Stimulated activated CD8-positive, alpha-beta memory T cell treated with anti-CD3 and anti-CD28 coated beads, Interleukin-7, amount 100 ng/mL, for 4 hours (primary cell): ENCODE measurements around the gene SCUBE1.

ENCODE experiments used
- DNase-seq, 2 donors: peaks; one replicate each; pipeline ENCODE4 v3.0.0-alpha.2; 2020; ENCODE audit warnings: low read depth in 2 of 2

Gene SCUBE1

DNA sequence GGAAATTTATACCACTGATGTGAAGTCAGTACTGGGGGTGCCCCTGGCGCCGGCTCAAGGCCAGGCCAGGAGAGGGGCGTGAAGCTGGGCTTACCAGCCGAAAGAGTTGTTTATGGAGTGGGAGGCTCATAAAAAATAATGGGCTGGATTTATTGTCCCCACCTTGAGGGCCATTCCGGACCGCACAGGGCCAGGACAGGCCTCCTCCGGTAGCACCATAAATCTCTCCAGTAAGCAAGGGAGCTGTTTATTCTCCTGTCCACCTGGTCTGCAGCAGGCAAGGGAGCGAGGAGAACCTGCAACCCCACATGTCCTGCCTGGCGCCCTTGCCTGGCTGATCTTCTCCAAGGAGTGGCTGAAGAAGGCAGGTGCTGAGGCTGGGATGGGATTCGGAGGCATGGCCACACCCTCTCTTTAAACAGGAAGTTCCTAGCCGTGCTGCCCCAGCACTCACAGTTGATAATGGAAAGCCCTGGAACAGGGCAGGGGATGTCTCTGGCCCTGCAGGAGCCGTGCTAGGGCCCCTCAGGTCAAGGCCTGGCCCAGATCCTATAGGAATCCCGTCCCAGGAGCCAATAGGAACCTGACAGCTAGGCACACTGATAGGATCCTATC is 65.1 kb downstream of the SCUBE1 start:
- DNase-seq, result no peak

DNA sequence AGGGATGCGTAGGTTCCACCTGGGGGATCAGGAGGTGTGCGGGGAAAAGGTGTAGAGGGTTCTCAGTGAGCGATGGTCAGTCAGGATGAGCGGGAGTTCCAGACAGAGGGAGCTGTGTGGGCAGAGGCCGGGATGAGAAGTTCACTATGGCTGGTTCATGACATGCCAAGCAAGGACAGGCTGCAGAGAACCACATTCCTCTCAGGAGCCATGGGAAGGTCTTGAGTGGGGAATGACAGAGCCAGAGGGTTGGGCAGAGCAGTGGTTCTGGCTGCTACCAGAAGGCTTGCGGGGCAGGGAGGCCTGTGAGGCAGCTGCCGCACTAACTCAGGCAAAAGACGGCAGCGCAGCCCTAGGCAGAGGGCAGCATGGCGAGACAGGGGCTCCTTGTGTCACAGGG is 66.1 kb downstream of the SCUBE1 start:
- no peak for DNase-seq

DNA sequence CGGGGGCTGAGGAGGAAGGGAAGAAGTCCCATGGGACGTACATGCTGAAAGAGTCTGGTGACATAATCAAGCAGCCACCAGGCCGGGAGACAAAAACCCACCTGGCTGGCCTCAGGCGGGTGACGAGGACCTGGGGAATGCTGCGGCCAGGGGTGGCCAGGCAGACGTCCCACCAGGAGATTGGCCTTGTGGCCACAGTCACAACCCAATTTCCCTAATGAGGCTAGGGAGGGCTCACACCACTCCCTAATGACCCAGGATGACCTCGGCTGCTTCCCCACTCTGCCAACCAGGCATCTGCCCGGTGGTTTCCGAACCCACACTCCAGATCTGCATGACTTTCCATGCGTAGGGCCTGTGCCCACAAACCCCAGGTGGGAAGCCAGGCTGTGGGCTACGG is 66.9 kb downstream of the SCUBE1 start:
- DNase-seq, result no peak

DNA sequence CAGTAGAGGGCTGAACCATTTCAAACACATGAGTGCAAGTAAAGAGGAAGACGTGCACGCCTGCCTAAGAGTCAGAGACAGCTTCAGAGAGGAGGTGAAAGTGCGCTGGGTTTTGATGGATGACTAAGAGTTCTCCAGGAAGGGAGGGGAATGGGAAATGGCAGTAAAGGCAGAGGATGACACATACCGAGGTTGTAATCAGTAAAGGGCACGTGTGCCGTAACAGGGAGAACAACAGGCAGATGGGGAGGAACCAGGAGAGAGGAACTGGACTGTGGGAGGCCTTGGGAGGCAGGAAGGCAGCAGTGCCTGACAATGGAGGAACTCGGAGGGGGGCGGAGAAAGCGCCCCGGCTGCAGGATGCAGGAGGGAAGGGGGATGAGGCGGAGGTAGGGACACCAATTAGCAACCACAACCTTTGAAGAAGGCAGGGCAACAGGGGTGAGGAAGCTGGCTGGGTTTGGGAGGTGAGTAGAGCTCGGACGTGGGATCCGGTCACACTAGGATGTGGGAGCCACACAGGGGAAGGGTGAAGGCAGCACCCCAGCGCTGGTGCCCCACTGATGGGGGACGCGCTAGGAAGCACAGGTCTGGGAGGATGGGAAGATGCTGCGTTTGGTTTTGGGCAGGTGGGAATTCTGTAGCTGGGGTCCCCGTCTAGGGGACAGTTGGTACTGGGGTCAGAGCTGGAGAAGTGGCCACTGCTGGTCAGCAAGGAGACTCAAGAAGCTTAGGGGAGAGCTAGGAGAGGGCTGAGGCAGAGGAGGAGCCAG is 67.4 kb downstream of the SCUBE1 start:
- no peak for DNase-seq

DNA sequence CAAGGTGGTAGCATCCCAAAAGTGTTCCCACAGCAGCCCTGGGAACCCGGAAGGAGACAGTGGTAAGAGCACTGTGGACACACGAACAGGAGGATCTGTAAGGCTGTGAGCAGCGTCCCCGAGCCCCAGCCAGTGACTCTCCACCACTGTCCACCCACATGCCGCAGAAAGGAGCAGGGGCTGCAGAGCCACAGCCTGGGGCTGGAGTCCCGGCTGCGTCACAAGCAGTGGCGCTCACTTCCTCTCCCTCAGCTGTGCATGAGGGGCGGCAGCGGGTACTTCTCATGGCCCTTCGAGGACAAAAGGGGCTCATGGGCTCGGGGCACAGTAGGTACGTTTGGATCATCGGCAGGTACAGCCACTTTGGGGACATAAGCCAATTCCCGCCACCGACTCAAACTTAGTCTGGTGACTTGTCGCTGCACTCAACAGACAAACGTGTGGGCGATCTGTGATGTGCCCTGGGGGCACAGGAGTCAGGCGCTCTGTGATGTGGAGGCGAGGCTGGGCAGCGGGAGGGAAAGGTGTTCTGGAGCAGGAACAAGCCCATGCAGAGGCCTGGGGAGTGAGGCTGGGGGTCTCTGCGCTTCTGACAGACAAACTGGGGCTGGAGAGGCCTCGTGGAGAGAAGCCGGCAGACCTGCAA is 68.5 kb downstream of the SCUBE1 start:
- DNase-seq, result no peak

DNA sequence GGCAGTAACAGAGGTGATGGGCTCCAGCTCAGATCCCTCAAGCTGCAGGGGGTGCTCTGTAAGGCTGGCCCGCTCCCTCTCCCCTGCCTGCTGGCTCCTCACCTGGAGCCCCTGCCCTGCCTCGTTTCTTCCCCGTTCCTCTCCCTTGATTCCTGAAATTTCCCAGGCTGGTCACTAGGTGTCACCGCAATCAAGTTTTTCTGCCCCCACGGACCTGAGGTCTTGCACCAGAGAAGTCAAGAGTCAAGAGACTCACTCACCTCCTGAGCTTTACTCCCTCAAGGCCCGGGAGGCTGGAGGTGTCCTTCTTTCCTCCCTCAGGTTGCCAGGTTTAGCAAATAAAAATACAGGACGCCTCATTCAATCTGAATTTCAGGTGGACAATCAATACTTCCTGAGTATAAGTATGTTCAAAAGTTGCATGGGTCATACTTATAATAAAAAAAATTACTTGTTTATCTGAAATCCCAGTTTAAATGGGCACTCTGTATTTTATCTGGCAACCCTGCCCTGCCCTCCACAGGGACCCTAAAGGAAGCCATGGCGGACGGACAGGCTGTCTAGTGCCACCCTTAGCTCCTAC is 69.2 kb downstream of the SCUBE1 start:
- DNase-seq, result no peak

DNA sequence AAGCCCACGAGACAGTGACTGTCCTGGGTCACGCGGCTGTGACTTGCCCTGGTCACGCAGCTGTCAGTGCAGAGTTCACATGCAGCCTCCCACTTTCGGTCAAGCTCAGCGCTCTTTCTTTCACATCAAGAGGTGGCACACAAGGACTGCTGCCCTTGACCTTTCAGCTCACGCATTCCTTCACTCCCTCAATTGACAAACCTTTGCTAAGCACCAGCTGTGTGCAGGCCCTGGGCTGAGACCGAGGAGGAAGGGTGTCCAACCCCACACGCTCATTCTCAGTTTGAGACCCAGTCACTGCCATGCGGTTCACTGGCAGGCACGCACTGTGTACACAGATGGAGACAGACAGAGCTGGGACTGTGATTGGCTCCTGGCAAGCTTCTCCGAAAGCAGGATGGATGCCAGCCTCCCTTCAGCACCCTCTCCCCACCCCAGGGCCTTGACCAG is 70.3 kb downstream of the SCUBE1 start:
- DNase-seq, result no peak

DNA sequence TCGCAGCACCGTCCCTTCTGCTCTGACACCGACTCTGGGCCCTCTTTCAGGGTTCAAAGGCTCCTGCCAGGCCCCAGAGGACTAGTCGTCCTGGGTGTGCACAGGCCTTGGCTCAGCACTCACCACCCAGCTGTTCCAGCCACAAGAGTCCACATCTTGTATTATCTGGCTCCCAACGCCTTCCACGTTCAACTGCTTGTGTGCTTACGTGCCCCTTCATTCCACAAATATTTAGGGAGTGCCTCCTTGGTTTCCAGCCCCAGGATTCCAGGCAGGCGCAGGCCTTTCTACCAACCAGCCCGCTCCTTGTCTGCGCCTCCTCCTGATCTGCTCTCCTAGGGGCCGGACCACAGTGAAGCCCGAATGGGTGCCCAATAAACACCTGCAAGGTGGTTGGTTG is 70.9 kb downstream of the SCUBE1 start:
- DNase-seq, result no peak

DNA sequence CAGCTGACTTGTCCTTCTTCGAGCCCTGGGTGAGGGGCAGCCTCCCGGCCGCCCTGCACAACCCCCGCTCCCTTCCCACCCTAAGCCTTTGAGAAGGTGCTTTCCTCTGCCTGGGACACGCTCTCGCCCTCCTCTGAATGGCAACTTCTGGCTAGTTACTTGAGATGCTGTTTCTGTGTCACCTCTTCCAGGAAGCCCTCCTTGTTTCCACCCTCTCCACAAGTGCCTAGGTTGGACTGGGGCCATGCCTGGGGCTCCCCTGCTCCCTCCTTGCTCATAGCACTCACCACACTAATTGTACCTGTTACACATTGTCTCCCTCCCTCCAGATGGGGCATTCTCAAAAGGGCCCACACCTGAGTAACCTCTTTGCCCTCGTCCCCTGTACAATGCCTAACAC is 72.2 kb downstream of the SCUBE1 start:
- no peak for DNase-seq

DNA sequence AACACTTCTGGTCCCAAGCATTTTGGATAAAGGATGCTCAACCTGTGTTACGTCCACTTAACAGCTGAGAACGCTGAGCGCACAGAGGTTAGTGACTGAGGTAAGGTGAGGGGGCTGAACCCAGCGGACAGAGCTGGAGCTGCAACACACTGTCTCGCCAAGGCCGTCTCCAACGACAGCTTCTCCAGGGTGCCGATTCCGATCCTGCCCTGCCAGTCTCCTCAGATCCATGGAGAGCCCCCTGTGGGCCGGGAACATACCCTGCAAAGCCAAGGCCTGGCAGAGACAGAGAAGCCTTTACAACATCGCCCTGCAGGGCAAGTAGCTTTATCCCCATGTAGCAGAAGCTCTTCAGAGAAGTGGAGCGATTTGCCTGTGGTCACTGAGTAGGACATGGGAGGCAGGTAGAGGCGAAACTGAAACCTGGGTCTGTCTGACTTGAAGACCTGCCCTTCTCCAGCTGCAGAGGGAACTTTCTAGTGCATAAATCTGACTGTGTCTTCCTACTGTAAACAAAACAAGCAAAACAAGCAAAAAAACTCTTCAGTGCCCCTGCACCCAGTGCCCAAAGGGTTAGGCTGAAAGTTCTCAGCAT is 72.8 kb downstream of the SCUBE1 start:
- DNase-seq, result no peak

DNA sequence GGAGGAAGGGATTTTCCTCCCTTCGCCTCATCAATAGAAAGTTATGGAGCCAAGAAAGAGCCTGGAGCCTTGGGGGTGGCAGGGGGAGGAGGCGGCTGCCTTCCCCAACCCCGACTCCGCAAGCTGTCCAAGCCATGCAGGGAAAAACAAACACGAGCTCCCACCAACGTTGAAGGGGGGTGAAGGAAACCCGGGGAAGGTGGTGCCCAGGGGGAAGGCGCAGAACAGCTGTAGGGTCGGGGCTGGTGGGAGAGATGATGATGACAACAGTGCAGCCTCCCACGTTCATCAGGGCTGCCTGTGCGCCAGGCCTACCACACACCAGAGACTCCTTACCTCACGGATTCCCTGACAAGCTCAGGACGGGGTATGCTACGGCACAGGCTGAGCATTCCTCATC is 73.5 kb downstream of the SCUBE1 start:
- DNase-seq, result no peak

DNA sequence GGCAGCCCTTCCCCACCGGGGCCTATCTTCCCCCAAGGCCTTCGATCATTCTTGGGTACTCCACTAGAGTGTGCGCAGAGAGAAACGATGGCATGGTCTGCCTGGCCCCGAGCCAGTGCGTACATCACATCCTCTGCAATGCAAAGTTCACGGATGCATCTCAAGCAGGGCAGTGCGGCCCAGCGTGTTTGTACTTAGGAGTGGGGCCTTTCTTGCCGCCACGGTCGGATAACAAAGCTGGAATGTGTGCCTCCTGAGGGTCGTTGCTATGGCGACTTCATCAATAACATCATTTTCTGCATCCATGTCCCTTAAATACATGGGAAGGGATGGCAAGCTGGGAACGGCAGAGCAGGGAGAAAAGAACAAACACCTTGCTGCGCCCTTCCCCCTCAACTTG is 73.9 kb downstream of the SCUBE1 start:
- no peak for DNase-seq

DNA sequence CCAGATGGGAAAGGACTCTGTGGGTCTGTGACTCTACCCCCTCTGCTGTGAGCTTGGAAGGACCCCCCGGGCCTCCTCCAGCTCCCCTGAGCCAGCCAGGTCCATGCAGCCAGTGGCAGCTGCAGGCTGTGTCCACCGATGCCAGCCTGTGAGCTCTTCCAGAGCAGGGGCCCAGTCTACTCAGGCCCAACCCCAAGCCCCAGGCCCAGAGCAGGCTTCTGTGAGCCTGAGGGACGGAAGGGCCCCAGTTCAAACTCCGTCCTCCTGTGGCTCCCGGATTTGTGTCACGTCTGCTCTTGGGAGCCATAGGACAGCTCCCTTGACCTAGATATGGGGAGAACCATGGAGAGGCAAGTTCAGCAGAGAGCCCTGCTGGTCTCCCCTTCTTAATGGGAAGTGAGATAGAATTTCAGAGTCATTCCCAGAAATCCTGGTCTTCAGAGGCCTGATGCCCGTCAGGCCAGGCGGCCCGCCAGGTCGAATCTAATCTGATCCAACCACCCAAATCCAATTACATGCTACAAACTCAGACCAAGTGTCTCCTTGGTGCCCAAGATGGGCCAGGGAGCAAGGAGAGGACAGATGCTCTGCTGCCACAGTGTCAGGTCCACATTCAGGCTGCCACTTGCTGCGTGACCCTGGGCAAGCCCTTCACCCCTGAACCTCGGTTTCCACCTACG is 75.1 kb downstream of the SCUBE1 start:
- no peak for DNase-seq

DNA sequence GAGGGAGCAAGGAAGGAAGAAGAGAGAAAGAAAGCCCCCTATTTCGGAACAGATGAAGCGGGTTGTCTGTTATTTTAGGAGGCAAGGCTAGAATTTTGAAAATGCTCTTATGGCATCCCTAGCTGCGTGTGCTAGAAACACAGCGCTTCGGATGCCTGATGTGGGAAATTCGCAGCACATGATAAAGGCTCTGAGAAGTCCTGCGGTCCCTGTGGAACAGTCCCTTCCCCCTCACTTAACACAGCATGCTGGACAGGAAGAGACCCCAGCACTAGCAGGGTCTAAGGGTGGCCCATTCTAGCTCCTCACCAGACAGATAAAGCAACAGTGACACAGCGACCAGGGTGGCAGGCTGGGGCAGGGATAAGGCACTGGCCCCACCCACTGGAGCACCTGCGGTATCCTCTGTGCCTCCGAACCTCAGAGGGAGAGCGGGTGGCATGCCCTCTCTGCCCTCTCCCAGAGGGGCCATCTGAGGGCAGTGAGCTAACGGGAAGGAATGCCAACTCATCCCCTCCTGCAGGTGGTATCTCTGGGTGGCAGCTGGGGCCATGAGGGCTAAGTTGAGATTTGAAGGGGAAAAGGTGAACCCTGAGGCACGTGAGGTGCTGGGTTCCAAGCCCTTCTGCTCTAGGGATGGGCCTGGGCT is 75.7 kb downstream of the SCUBE1 start:
- no peak for DNase-seq

DNA sequence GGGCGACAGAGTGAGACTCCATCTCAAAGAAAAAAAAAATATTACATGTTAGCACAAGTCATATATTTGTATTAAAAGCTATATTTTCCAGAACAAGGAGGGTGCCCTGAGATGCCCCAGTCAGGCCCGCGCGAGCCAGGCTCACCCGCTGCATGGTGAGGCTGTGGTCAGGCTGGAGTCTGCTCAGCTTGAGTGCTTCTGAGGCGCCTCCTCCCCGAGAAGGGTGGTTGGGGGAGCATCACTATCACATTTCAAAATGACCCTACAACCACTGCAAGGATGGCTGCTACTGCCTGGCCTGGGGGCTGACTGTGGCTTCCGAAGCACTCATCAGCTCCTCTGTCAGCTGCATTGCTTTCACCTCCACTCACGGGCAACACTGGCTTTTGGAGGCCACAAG is 77.1 kb downstream of the SCUBE1 start:
- DNase-seq, result no peak

DNA sequence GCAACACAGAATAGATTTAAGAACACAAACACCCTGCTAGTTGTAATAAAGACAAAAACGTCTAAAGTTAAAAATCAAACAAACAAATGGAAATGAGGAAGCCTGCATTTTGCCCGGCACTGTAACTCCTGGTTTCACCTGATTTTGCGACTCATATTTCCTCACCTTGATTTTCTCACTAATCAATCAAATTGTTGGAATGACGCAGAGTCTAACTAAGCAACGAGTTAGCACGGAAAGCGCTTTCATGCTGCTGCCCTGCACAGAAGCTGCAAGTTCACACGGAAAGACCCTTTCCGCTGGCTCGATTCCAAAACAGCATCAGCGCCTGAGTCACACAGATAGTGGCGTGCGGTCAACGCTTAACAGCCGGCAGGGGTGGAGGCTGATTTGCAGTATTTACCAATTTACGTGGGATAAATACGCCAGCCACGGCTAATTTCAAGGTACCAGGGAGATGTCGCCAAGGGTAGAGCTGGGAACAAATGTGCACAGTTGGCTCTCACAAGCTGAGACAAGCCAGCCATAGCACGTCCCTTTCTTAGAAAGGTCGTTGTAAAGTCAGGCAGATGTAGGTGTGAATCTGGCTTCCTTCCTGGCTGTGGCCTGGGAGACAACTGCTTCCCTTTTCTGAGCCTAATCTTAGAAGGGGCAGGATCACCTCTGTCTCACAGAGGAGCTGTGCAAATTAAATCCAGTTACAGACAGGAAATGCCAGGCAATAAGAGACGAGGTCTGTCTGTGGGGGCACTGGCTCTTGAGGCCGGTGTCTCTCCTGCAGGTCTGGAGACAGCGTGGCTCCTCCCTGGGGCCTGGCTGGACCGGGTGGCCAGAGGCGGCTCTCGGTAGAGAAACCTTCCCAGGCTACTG is 79.3 kb downstream of the SCUBE1 start:
- peak; percentile 81 to 85 for DNase-seq

DNA sequence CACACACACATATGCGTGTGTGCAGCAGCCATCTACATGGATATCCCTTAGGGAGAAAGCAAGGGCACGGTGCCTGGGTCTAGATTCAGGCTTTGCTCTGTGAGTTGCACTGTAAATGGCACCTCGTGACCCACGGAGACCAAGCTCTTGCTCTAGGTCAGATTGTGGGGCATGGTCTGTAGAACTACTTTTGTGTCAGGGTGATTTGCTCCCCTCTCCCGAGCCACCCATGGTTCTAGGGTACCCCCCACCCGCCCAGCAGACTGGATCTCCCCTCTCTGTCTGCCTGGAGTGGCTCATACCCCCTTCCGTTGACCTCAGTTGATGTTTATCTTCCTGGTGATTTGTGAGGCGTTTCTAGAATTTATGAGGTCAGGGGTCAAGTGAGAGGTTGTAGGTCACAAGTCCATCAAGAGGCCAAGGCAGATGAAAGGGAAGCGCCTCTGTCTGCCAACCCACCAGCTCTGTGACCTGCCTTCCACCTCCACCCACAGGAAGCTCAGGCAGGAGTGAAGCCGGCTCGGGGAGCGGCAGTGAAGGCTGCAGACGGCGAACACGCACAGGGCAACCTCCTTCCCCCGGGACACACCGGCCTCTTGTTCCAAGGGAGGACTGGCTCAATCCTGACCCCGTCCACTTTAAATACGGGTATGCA is 80.1 kb downstream of the SCUBE1 start:
- peak in 1 of 2 donors; percentile 22 for DNase-seq

DNA sequence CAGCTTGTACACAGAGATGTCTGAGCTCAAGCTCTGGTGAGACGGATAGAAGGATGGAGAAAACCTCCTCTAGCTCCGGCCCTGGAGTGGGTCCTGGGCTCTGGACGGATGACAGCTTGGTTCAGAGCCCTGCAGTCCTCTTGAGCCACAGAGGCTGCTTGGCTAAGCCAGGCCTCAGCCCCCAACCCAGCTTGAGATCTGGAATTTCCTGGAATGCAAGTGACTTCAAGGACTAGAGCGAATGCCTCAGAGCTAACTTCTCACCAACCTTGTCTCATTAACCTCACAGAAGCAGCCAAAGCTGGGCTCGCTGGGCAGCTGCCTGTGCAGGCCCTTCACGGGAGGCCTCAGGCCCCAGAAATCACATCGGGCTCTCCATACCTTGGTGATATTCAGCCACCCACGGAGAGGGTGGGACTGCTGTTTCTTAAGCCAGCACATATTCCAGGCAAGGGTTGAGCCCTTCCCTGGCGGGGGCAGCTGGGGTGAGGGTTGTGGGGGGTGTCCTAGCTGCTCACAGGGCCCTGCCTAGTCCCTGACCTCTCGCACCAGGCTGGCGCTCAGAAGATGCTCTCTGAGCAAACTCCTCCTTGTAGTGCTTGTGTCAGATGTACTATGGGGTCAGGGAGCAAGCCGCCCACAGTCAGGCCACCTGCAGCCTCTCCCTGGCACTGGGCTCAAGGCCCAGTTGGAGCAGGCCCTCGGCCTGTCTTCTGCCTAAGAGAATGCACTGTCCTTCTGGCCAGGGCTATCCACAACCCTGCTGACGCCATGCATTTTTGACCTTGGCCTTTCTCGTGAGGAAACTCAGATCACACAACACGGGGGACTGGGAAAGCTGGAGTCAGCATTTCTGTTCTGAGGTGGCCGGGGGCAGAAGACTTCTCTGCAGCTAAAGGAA is 82.6 kb downstream of the SCUBE1 start:
- no peak for DNase-seq

DNA sequence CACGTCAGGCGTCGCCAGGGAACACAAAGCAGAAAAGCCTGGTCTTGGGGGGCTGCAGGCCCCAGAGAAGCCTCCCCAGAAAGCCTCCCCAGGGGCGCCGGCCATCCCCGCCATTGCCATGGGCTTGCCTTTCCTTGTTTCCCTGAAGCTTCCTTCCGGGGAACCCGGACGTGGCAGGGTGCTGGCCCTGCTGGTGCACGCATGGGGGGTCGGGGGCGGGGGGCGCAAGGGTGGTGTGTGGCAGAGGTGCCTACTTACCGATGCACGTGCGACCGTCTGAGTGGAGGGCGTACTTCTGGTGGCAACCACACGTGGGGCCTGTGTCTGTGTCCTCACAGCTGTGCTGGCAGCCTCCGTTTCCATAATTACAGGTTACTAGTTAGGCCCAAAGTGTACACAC is 85.2 kb downstream of the SCUBE1 start:
- no peak for DNase-seq
